ENCODE data around the gene ZNF385A. TPM values are rescaled to one million over a fixed set of nuclear protein-coding genes. Genes with fewer than 3 reads are reported as not detected.

Gene ZNF385A
- total and polyA plus RNA-seq, 2 experiments from 2014 or later, result 10.9 to 21.7 TPM

GRCh38 chr12:54394281-54394719 lies 9.8 kb upstream of the ZNF385A start (continued):
- TF ChIP-seq STAT1 (IDR thresholded peaks at IDR 0.05; ENCODE audit: unreplicated experiment) (no peak), EZH2 (IDR thresholded peaks at IDR 0.05; ENCODE audit: low read depth, unreplicated experiment) (no peak)

GRCh38 chr12:54393743-54394142 lies 9.2 kb upstream of the ZNF385A start:
- Histone ChIP-seq H3K36me3 (ENCODE audit: insufficient read depth) (0 out of 2 replicates have a peak, but pooled peaks cover 5% of the 10 kb centered on the region), H3K27ac (ENCODE audit: low read depth) (no peak overlapping the region), H2AFZ (no peak overlapping the region), H3F3A (replicated peaks; ENCODE audit: low read depth) (peaks cover 5% of the 10 kb centered on the region; the same call in 1 of the 2 replicates), H3K4me1 (ENCODE audit: insufficient read depth) (peaks cover 40% of the 10 kb centered on the region), H3K79me2 (replicated peaks; ENCODE audit: insufficient read depth) (no peaks in the 10 kb centered on the region), H3K9me2 (ENCODE audit: insufficient read depth) (0 out of 2 replicates have a peak, but pooled peaks cover 9% of the 10 kb centered on the region), H4K20me1 (replicated peaks; ENCODE audit: insufficient read depth) (no peaks in the 10 kb centered on the region; the same call in 1 of the 2 replicates), H3K4me3 (0 out of 2 replicates have a peak overlapping the region, but pooled peaks have one; percentile 24), H3K4me2 (peak overlapping the region; percentile 60), H3K27me3 (ENCODE audit: insufficient read depth) (peaks cover 15% of the 10 kb centered on the region)
- peaks cover 44% of the 10 kb centered on the region for H3K4me1 Mint-ChIP-seq
- peaks cover 35% of the 10 kb centered on the region for H3K36me3 Mint-ChIP-seq (ENCODE audit: low read depth)
- ATAC-seq, result no peak
- TF ChIP-seq ZNF331 (CRISPR knock-in tag; IDR thresholded peaks at IDR 0.05; ENCODE audit: low read depth) (no peak), CTCF (conservative IDR thresholded peaks at IDR 0.05; ENCODE audit: low read depth in 2 of 2) (no peak), POLR2AphosphoS5 (IDR thresholded peaks at IDR 0.05; ENCODE audit: low read depth) (no peak), ETS1 (IDR thresholded peaks at IDR 0.05) (no peak), EZH2phosphoT487 (IDR thresholded peaks at IDR 0.05; ENCODE audit: unreplicated experiment) (no peak), NANOG (IDR thresholded peaks at IDR 0.05; ENCODE audit: borderline replicate concordance) (no peak), STAT1 (IDR thresholded peaks at IDR 0.05; ENCODE audit: unreplicated experiment) (no peak), ZNF462 (CRISPR knock-in tag; IDR thresholded peaks at IDR 0.05) (no peak), REST (IDR thresholded peaks at IDR 0.05; ENCODE audit: unreplicated experiment) (no peak), ZNF114 (CRISPR knock-in tag; IDR thresholded peaks at IDR 0.05) (no peak)
- H3K27me3 Mint-ChIP-seq (ENCODE audit: insufficient read depth, low read depth, poor library complexity), result peaks cover 20% of the 10 kb centered on the region
- no peak overlapping the region for H3K27ac Mint-ChIP-seq
- no peak overlapping the region; the same call in 2 of the 3 replicates for H3K4me3 Mint-ChIP-seq
- no peak for DNase-seq (ENCODE audit: low spot score)
- no peaks in the 10 kb centered on the region for H3K9me3 Mint-ChIP-seq
